ENCODE measurements around the gene EPHA3. TPM values are rescaled to one million over a fixed set of nuclear protein-coding genes. Genes with fewer than 3 reads are reported as not detected.

EPHA3 gene
- total and polyA plus RNA-seq, 4 donors, result 0.44 to 2.7 (median 1.2) TPM

DNA sequence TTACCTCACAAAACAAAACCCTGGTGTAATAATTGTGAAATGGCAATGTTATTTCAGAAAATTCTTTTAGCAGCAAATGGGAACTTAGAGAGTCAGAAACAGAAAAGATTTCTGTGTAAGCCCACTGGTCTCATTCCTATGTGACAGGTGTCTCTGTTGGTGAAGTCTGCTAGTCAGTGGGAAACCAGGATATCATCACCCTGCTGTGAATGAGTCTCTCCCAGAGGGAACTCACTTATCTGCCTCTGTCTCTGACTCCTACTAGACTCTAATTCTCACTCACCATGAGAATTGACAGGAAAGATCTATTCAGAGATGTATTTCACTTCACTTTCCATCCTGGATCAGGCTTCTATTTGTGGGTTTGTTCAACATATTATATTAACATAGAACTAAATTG is 266.0 kb downstream of the EPHA3 start:
- Histone ChIP-seq H3K9me3 (ENCODE audit: control insufficient read depth in 4 of 4, low read length in 3 of 4) (peaks cover 0 to 2% (median 0%) of the 10 kb centered on the region in 4 donors), H3K27ac (ENCODE audit: low read depth in 1 of 2, low read length in 2 of 2) (no peak overlapping the region), H3K9ac (ENCODE audit: low read depth in 1 of 2, low read length in 2 of 2) (no peak overlapping the region), H3K36me3 (ENCODE audit: control insufficient read depth in 4 of 4, insufficient read depth in 3 of 4, low read depth in 1 of 4, low read length in 3 of 4) (no peaks in the 10 kb centered on the region), H3K4me1 (ENCODE audit: control insufficient read depth in 4 of 4, insufficient read depth in 4 of 4, low read length in 3 of 4) (no peaks in the 10 kb centered on the region), H3K27me3 (ENCODE audit: control insufficient read depth in 4 of 4, insufficient read depth in 4 of 4, low read length in 3 of 4) (no peaks in the 10 kb centered on the region), H3K4me3 (ENCODE audit: low read depth in 1 of 3, low read length in 3 of 3) (no peak overlapping the region)
- TF ChIP-seq RAD21 (IDR thresholded peaks at IDR 0.05) (no peak), YY1 (IDR thresholded peaks at IDR 0.05) (no peak), JUND (IDR thresholded peaks at IDR 0.05) (no peak), RXRA (IDR thresholded peaks at IDR 0.05) (no peak), MAX (IDR thresholded peaks at IDR 0.05) (no peak), CTCF (IDR thresholded peaks at IDR 0.05; ENCODE audit: low read depth, low read length, missing input control) (no peak), ATF3 (IDR thresholded peaks at IDR 0.05) (no peak), NR2F2 (IDR thresholded peaks at IDR 0.05) (no peak), HNF4G (IDR thresholded peaks at IDR 0.05) (no peak)
- TF ChIP-seq, protein P1, sequence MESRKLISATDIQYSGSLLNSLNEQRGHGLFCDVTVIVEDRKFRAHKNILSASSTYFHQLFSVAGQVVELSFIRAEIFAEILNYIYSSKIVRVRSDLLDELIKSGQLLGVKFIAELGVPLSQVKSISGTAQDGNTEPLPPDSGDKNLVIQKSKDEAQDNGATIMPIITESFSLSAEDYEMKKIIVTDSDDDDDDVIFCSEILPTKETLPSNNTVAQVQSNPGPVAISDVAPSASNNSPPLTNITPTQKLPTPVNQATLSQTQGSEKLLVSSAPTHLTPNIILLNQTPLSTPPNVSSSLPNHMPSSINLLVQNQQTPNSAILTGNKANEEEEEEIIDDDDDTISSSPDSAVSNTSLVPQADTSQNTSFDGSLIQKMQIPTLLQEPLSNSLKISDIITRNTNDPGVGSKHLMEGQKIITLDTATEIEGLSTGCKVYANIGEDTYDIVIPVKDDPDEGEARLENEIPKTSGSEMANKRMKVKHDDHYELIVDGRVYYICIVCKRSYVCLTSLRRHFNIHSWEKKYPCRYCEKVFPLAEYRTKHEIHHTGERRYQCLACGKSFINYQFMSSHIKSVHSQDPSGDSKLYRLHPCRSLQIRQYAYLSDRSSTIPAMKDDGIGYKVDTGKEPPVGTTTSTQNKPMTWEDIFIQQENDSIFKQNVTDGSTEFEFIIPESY (IDR thresholded peaks at IDR 0.05), result no peak
- DNase-seq (ENCODE audit: low spot score), result no peak

DNA sequence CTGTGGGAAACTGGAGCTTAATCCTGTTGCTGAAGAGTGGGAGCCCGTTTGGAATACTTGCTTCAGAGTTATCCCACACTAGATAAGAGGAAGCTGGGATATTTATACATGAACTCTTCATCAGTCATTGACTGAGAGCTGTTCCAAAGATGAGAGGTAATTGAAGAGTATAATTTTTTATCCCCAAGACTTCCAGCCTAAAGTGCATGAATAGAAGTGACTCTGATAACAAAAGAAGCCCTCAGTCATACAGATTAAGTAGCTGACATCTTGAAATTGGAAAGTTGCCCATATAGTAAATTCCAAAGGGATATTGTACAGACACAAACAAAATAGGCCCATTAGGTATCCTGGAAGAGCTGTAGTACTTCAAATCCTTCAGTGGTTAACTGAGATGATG is 268.0 kb downstream of the EPHA3 start:
- TF ChIP-seq JUND (IDR thresholded peaks at IDR 0.05), result no peak
- TF ChIP-seq HNF4G (IDR thresholded peaks at IDR 0.05), result no peak
- TF ChIP-seq RXRA (IDR thresholded peaks at IDR 0.05), result no peak
- no peak for TF ChIP-seq FOXA2 (IDR thresholded peaks at IDR 0.05)
- no peak for TF ChIP-seq ATF3 (IDR thresholded peaks at IDR 0.05)
- no peak for TF ChIP-seq YY1 (IDR thresholded peaks at IDR 0.05)
- TF ChIP-seq, protein P1 (IDR thresholded peaks at IDR 0.05), result no peak
- no peak for TF ChIP-seq GABPA (IDR thresholded peaks at IDR 0.05 in 1 of 2, conservative IDR thresholded peaks at IDR 0.05 in 1 of 2)
- TF ChIP-seq RAD21 (IDR thresholded peaks at IDR 0.05), result no peak
- TF ChIP-seq EGR1 (IDR thresholded peaks at IDR 0.05; ENCODE audit: low read depth in 2 of 2), result no peak
- no peak for TF ChIP-seq FOXA1 (IDR thresholded peaks at IDR 0.05)
- no peak for TF ChIP-seq NR2F2 (IDR thresholded peaks at IDR 0.05)
- TF ChIP-seq CTCF (IDR thresholded peaks at IDR 0.05; ENCODE audit: low read depth, low read length, missing input control), result no peak
- TF ChIP-seq, protein P2, sequence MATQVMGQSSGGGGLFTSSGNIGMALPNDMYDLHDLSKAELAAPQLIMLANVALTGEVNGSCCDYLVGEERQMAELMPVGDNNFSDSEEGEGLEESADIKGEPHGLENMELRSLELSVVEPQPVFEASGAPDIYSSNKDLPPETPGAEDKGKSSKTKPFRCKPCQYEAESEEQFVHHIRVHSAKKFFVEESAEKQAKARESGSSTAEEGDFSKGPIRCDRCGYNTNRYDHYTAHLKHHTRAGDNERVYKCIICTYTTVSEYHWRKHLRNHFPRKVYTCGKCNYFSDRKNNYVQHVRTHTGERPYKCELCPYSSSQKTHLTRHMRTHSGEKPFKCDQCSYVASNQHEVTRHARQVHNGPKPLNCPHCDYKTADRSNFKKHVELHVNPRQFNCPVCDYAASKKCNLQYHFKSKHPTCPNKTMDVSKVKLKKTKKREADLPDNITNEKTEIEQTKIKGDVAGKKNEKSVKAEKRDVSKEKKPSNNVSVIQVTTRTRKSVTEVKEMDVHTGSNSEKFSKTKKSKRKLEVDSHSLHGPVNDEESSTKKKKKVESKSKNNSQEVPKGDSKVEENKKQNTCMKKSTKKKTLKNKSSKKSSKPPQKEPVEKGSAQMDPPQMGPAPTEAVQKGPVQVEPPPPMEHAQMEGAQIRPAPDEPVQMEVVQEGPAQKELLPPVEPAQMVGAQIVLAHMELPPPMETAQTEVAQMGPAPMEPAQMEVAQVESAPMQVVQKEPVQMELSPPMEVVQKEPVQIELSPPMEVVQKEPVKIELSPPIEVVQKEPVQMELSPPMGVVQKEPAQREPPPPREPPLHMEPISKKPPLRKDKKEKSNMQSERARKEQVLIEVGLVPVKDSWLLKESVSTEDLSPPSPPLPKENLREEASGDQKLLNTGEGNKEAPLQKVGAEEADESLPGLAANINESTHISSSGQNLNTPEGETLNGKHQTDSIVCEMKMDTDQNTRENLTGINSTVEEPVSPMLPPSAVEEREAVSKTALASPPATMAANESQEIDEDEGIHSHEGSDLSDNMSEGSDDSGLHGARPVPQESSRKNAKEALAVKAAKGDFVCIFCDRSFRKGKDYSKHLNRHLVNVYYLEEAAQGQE (IDR thresholded peaks at IDR 0.05), result no peak
- no peak for TF ChIP-seq TAF1 (conservative IDR thresholded peaks at IDR 0.05)
- TF ChIP-seq HNF4A (conservative IDR thresholded peaks at IDR 0.05), result no peak
- TF ChIP-seq SP1 (IDR thresholded peaks at IDR 0.05), result no peak
- no peak overlapping the region for H3K27ac ChIP-seq (ENCODE audit: low read depth in 1 of 2, low read length in 2 of 2)
- H3K9ac ChIP-seq (ENCODE audit: low read depth in 1 of 2, low read length in 2 of 2), result no peak overlapping the region
- H3K4me3 ChIP-seq (ENCODE audit: low read depth in 1 of 3, low read length in 3 of 3), result no peak overlapping the region
- no peak for DNase-seq (ENCODE audit: low spot score)
- no peaks in the 10 kb centered on the region for H3K36me3 ChIP-seq (ENCODE audit: control insufficient read depth in 4 of 4, insufficient read depth in 3 of 4, low read depth in 1 of 4, low read length in 3 of 4)
- H3K4me1 ChIP-seq (ENCODE audit: control insufficient read depth in 4 of 4, insufficient read depth in 4 of 4, low read length in 3 of 4), result no peaks in the 10 kb centered on the region
- 15% methylated on average over 1 of the region's 1 CpG for WGBS
- H3K9me3 ChIP-seq (ENCODE audit: control insufficient read depth in 4 of 4, low read length in 3 of 4), result no peaks in the 10 kb centered on the region
- no peaks in the 10 kb centered on the region for H3K27me3 ChIP-seq (ENCODE audit: control insufficient read depth in 4 of 4, insufficient read depth in 4 of 4, low read length in 3 of 4)

Measured in liver (tissue), 9 donors.